Measurements from ENCODE around the gene PKNOX2.

- TF ChIP-seq POLR2A (IDR thresholded peaks at IDR 0.05) (no peak), CTCF (IDR thresholded peaks at IDR 0.05) (no peak), EP300 (IDR thresholded peaks at IDR 0.05) (no peak)
Measured at GRCh38 chr11:125250318-125251213, 86.0 kb downstream of the PKNOX2 start.

Data from suprapubic skin (tissue), 3 donors.